ENCODE results near the gene ATOH8. TPM values are rescaled to one million over a fixed set of nuclear protein-coding genes. Genes with fewer than 3 reads are reported as not detected.
A peak's percentile ranks its signal among the peaks of the same experiment; 100 is the strongest.

ATOH8 gene
- polyA plus RNA-seq, 1 of the 3 experiments (the other 2 are of a cell fraction) = 5.6 TPM

- Histone ChIP-seq H4K20me1 (ENCODE audit: insufficient read depth) (no peaks in the 10 kb centered on the region), H3F3A (replicated peaks; ENCODE audit: insufficient read depth) (peaks cover 6% of the 10 kb centered on the region), H3K79me2 (ENCODE audit: insufficient read depth) (no peaks in the 10 kb centered on the region), H3K27ac (ENCODE audit: low read depth in 2 of 2, low read length in 1 of 2) (no peak overlapping the region), H3K4me3 (ENCODE audit: low read depth in 2 of 2, low read length in 1 of 2) (no peak overlapping the region), H3K27me3 (ENCODE audit: insufficient read depth) (no peaks in the 10 kb centered on the region), H3K4me2 (no peak overlapping the region), H3K4me1 (ENCODE audit: control insufficient read depth in 1 of 2, insufficient read depth in 2 of 2, low read depth in 1 of 2, low read length in 1 of 2) (peaks cover 3 to 6% of the 10 kb centered on the region in 2 experiments; a peak in 1 of 4 replicates), H3K36me3 (replicated peaks in 1 of 2; ENCODE audit: control insufficient read depth in 1 of 2, insufficient read depth in 2 of 2, low read length in 1 of 2) (no peaks in the 10 kb centered on the region), H3K9me3 (no peaks in the 10 kb centered on the region), H2AFZ (ENCODE audit: low read depth) (no peak overlapping the region), H3K9me2 (no peaks in the 10 kb centered on the region), H3K9ac (no peak overlapping the region)
- ChIA-PET POLR2A (no interaction called here), CTCF (interaction anchor here (0.6 to 19.2 kb wide), 9 partner anchors 10 to 100 kb away, joined by 3 to 626 read pairs (median 5); partner anchors contain the start of gene ATOH8)
- DNase-seq = no peak
- TF ChIP-seq POLR2AphosphoS5 (IDR thresholded peaks at IDR 0.05; ENCODE audit: low read depth, low read length) = no peak
- TF ChIP-seq, protein P1, sequence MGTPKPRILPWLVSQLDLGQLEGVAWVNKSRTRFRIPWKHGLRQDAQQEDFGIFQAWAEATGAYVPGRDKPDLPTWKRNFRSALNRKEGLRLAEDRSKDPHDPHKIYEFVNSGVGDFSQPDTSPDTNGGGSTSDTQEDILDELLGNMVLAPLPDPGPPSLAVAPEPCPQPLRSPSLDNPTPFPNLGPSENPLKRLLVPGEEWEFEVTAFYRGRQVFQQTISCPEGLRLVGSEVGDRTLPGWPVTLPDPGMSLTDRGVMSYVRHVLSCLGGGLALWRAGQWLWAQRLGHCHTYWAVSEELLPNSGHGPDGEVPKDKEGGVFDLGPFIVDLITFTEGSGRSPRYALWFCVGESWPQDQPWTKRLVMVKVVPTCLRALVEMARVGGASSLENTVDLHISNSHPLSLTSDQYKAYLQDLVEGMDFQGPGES (IDR thresholded peaks at IDR 0.05; ENCODE audit: low read depth, low read length) = no peak
- WGBS (ENCODE audit: low lambda C conversion rate) = 88% methylated on average over 10 of the region's 10 CpGs
Observed at GRCh38 chr2:85803704-85804425, 50.1 kb downstream of the ATOH8 start.

DNA sequence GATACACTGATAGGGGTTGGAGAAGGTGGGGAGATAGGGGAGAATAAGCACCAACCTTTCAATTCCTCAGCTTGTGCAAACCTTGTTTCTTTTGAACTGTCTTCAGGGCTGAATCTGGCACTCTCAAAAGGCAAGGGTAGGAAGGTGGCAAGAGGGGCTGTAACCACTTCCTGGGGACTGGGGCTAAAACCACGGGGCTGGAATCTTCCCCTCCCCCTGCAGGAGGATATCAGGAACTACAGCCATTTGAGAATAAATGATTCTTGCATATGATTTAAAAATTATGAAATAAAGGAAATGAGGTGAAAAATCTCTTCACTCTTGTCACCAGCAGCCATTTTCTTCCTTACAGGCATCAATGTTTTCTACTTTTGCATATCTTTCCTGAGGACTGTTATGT, 50.8 kb downstream of the ATOH8 start:
- H3K4me3 ChIP-seq (ENCODE audit: low read depth in 2 of 2, low read length in 1 of 2) = no peak overlapping the region
- ChIA-PET CTCF (interaction anchor here (0.6 to 19.2 kb wide), 9 partner anchors 9 to 101 kb away, joined by 3 to 626 read pairs (median 5); partner anchors contain the start of gene ATOH8), POLR2A (no interaction called here)
- no peaks in the 10 kb centered on the region for H3K9me3 ChIP-seq
- 0% methylated on average over 1 of the region's 1 CpG for WGBS (ENCODE audit: low lambda C conversion rate)
- no peaks in the 10 kb centered on the region for H3K79me2 ChIP-seq (ENCODE audit: insufficient read depth)
- no peak overlapping the region for H2AFZ ChIP-seq (ENCODE audit: low read depth)
- peak; percentile 70 for DNase-seq
- H3F3A ChIP-seq (replicated peaks; ENCODE audit: insufficient read depth) = no peaks in the 10 kb centered on the region
- no peaks in the 10 kb centered on the region for H3K36me3 ChIP-seq (replicated peaks in 1 of 2; ENCODE audit: control insufficient read depth in 1 of 2, insufficient read depth in 2 of 2, low read length in 1 of 2)
- no peaks in the 10 kb centered on the region for H4K20me1 ChIP-seq (ENCODE audit: insufficient read depth)
- H3K27me3 ChIP-seq (ENCODE audit: insufficient read depth) = no peaks in the 10 kb centered on the region
- no peak overlapping the region for H3K27ac ChIP-seq (ENCODE audit: low read depth in 2 of 2, low read length in 1 of 2)
- no peak overlapping the region for H3K4me2 ChIP-seq
- no peak overlapping the region for H3K9ac ChIP-seq
- peaks cover 2 to 5% of the 10 kb centered on the region in 2 experiments; a peak in 1 of 4 replicates for H3K4me1 ChIP-seq (ENCODE audit: control insufficient read depth in 1 of 2, insufficient read depth in 2 of 2, low read depth in 1 of 2, low read length in 1 of 2)
- no peaks in the 10 kb centered on the region for H3K9me2 ChIP-seq
- TF ChIP-seq TEAD4 (IDR thresholded peaks at IDR 0.05; ENCODE audit: borderline replicate concordance, insufficient read depth) (no peak), POLR2AphosphoS5 (IDR thresholded peaks at IDR 0.05; ENCODE audit: low read depth, low read length) (no peak), RAD21 (IDR thresholded peaks at IDR 0.05; ENCODE audit: low read length) (peak; percentile 54), TAF1 (IDR thresholded peaks at IDR 0.05; ENCODE audit: borderline replicate concordance, low read depth, low read length) (no peak), CHD2 (IDR thresholded peaks at IDR 0.05; ENCODE audit: low read length, partially characterized antibody) (no peak), SMC3 (IDR thresholded peaks at IDR 0.05; ENCODE audit: low read depth, low read length) (peak; percentile 52), RFX5 (IDR thresholded peaks at IDR 0.05; ENCODE audit: low read length) (no peak), MEF2A (IDR thresholded peaks at IDR 0.05; ENCODE audit: borderline replicate concordance, low read depth) (no peak), JUND (IDR thresholded peaks at IDR 0.05) (no peak), ZBTB33 (IDR thresholded peaks at IDR 0.05; ENCODE audit: borderline replicate concordance, low read depth) (no peak), FOSL2 (IDR thresholded peaks at IDR 0.05; ENCODE audit: borderline replicate concordance, low read depth) (no peak), RXRA (IDR thresholded peaks at IDR 0.05; ENCODE audit: borderline replicate concordance, low read depth) (no peak), GATA2 (CRISPR knock-in tag; IDR thresholded peaks at IDR 0.05) (no peak), ELF1 (IDR thresholded peaks at IDR 0.05) (no peak)
- TF ChIP-seq, protein P2, sequence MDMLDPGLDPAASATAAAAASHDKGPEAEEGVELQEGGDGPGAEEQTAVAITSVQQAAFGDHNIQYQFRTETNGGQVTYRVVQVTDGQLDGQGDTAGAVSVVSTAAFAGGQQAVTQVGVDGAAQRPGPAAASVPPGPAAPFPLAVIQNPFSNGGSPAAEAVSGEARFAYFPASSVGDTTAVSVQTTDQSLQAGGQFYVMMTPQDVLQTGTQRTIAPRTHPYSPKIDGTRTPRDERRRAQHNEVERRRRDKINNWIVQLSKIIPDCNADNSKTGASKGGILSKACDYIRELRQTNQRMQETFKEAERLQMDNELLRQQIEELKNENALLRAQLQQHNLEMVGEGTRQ (IDR thresholded peaks at IDR 0.05; ENCODE audit: borderline replicate concordance, low read depth, low read length) = no peak
- TF ChIP-seq, protein P3, sequence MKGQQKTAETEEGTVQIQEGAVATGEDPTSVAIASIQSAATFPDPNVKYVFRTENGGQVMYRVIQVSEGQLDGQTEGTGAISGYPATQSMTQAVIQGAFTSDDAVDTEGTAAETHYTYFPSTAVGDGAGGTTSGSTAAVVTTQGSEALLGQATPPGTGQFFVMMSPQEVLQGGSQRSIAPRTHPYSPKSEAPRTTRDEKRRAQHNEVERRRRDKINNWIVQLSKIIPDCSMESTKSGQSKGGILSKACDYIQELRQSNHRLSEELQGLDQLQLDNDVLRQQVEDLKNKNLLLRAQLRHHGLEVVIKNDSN (IDR thresholded peaks at IDR 0.05; ENCODE audit: borderline replicate concordance, low read depth) = no peak
- TF ChIP-seq, protein P4, sequence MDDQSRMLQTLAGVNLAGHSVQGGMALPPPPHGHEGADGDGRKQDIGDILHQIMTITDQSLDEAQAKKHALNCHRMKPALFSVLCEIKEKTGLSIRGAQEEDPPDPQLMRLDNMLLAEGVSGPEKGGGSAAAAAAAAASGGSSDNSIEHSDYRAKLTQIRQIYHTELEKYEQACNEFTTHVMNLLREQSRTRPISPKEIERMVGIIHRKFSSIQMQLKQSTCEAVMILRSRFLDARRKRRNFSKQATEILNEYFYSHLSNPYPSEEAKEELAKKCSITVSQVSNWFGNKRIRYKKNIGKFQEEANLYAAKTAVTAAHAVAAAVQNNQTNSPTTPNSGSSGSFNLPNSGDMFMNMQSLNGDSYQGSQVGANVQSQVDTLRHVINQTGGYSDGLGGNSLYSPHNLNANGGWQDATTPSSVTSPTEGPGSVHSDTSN (IDR thresholded peaks at IDR 0.05) = no peak
- TF ChIP-seq, protein P5, sequence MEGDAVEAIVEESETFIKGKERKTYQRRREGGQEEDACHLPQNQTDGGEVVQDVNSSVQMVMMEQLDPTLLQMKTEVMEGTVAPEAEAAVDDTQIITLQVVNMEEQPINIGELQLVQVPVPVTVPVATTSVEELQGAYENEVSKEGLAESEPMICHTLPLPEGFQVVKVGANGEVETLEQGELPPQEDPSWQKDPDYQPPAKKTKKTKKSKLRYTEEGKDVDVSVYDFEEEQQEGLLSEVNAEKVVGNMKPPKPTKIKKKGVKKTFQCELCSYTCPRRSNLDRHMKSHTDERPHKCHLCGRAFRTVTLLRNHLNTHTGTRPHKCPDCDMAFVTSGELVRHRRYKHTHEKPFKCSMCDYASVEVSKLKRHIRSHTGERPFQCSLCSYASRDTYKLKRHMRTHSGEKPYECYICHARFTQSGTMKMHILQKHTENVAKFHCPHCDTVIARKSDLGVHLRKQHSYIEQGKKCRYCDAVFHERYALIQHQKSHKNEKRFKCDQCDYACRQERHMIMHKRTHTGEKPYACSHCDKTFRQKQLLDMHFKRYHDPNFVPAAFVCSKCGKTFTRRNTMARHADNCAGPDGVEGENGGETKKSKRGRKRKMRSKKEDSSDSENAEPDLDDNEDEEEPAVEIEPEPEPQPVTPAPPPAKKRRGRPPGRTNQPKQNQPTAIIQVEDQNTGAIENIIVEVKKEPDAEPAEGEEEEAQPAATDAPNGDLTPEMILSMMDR (IDR thresholded peaks at IDR 0.05) = peak; percentile 62

All from SK-N-SH (cell line).